SK-N-MC (cell line): ENCODE measurements around the gene USH2A.

Source experiments
- EZH2 ChIP-seq: fragments of 200-600 bp; sonication (generic); IDR thresholded peaks from one replicate; pipeline ENCODE4 v1.6.1; 2017; ENCODE audit warnings: antibody characterized with exemption
- FOXP2 ChIP-seq: optimal IDR thresholded peaks from 2 replicates; pipeline ENCODE3; 2011; ENCODE audit warnings: mild to moderate bottlenecking, moderate library complexity; ENCODE audit not compliant: insufficient read depth; ENCODE audit errors: extremely low read length, control extremely low read depth
- POLR2AphosphoS5 ChIP-seq: IDR thresholded peaks from 2 replicates; pipeline ENCODE4 v1.6.1; 2012; ENCODE audit warnings: mild to moderate bottlenecking, low read depth, low read length, borderline replicate concordance

DNA sequence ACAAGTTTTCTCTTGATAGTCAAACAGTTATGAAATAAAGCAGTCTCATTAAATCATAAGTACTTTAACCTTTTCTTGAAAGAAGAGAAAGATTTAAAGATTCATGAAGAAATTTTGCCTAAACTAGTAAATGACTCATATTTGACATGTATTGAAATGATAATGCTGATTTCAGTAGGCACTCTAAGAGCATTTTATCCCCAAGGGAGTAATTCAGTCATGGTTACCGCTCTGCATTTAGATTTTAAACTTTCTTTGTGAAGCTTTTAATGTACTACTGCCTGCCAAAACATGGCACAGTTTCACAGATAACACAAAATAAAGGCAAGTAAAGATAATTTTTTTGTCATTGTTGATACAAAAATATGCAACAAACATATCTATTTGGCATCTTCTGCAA, 6.8 kb downstream of the USH2A start:
- TF ChIP-seq POLR2AphosphoS5 (no peak), EZH2 (no peak), FOXP2 (no peak)
